Iris pigment epithelial cell (primary cell): ENCODE data around the gene MSMP.

Experiments used
- DNase-seq: peaks from one replicate; pipeline ENCODE4 v3.0.0-alpha.2; 2011; ENCODE audit warnings: low read depth

Gene MSMP

GRCh38 chr9:35719546-35719945 is 34.5 kb downstream of the MSMP start:
- DNase-seq: no peak

DNA sequence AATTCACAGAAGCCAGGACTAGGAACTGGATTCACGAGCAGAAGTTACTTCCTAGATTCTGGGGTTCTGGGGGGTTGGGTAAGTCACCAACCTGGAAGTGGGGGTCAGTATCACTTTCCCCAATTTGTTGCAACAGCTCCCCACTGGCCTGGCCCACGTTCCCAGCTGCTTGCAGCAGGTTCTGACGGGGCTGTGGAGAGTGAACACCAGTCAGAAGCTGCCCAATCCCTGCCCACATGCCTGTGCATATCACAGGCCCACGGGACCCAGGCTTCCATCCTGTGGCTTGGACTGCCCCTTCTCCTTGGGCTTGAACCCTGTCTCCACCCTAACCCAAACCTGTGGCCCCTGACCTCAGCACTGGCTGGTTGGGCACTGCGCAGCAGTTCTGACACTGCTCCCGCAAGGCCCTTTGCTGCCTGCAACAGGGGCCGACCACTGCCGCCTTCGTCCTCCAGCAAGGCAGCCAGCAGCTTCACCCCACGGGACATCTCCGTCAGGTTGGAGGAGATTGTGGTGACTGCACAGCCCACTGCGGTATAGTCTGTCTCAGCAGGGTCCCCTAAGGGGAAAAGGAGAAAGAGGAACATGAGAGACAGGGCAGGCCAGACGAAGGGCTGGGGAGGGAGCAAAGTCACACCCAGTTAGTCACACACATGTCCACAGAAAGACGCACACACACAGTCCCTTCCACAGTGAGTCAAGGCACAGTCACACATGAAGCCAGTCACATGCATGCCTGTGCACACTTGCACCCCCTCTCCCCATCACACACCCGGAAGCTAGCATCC is 35.2 kb downstream of the MSMP start:
- no peak for DNase-seq

DNA sequence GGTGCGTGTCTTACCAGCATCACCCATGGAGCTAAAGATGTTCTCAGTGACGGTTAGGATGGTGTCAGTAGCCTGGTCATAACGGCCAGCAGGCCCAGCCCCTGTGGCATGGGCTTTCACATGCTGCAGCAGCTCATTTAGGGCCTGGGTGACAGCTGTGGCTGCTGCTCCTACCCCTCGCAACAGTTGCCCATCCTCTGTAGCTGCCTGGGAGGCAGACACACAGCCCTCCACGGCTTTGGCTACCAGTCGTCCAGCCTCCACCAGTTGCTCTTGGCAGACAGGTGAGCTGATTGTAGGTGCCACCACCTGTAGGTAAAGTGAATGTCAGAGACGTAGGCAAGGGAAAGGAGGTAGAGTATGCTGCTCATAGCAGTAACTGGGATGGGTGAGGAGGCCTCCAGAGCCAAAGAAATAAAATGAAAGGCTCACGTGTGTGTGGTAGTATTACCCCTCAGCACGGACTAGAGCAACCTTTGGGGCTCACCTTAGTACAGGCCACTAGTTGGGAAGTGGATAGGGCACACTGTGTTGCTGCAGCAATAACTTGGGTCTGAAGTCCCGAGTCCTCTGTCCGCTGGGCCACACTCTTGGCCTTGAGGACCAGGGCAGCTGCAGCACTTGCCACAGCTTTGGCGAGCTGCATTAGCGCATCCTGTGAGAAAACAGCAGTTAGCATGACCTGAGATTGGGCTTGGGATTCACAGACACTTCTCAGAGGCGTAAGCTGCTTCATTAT is 36.8 kb downstream of the MSMP start:
- no peak for DNase-seq

DNA sequence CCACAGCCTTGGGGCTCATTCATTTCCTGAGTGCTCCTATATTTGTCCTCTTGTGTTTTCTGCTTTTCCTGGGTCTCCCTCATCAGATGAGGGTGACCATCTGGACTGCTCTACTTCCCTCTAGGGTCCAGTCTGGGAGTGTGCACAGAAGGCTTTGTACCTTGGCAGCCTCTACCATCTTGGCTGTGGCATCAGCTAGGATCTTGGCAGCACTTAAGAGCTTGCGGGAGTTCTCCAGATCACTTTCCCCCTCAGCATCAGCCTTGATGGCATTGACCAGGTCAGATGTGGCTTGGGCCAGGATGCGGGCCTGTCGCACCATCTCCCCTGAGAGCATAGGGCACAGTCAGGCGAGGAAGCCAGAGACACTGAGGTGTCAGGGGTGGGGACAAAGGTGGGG is 37.8 kb downstream of the MSMP start:
- DNase-seq: no peak

DNA sequence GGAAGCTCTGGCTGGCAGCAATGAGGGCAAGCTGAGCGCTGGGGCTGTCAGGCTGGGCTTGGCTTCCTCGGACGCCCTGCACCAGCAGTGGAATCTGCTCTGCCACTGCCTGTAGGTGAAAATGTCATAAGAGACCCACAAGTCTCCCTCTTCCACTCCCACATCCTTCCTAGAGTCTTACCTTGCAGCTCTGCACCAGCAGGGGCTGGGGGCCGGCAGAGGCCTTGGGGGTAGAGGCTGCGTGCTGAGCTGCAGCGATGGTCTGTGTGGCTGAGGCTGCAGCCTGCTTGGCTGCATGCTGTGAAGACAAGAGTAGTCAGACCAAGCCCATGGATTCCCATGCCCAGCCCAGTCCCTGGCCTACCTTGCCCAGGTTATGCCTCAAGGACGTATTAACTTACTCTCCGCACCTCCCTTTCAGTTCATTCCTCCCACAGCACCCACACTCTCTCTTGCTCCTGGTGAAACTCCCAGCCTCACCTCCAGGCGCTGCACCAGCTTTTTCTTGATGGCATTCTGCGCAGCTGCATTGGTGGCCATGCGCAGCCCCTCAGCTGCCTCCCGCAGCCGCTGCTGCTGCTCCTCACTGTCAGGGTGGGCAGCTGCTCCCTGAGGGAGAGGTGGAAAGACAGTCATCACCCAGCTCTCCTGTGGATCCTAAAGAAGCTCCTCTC is 39.4 kb downstream of the MSMP start:
- DNase-seq: no peak

DNA sequence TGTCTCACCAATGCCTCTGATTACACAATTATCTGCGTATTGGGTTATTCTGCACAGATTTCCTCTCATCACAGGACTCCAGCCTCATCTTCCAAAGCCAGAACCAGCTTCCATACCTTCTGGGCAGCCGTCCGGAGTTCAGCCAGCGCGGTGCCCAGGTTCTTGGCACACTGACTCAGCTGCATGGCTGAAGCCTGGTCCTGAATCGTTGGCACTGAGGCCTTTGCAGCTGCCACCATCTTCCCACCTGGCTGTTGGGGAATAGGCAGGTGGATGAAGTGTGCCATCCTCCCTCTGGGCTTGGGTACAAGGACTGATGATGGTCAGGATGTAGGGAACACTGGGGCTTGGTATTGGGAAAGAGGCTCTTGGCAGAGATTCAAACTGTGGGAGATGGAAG is 40.0 kb downstream of the MSMP start:
- DNase-seq: no peak

DNA sequence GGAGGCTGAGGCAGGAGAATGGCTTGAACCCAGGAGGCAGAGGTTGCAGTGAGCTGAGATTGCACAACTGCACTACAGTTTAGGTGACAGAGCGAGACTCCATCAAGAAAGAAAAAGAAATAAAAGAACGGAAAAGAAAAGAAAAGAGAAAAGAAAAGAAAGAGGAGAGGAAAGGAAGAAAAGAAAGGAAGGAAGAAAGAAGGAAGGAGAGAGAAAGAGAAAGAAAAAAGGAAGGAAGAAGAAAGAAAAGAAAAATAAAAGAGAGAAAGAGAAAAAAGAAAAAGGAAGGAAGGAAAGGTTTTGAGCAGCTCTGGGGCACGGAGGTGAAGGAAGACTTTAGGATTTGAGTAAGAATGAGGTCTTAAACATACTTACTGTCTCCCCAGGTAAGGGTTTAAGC is 40.5 kb downstream of the MSMP start:
- no peak for DNase-seq

GRCh38 chr9:35712762-35713400 is 41.2 kb downstream of the MSMP start:
- no peak for DNase-seq

DNA sequence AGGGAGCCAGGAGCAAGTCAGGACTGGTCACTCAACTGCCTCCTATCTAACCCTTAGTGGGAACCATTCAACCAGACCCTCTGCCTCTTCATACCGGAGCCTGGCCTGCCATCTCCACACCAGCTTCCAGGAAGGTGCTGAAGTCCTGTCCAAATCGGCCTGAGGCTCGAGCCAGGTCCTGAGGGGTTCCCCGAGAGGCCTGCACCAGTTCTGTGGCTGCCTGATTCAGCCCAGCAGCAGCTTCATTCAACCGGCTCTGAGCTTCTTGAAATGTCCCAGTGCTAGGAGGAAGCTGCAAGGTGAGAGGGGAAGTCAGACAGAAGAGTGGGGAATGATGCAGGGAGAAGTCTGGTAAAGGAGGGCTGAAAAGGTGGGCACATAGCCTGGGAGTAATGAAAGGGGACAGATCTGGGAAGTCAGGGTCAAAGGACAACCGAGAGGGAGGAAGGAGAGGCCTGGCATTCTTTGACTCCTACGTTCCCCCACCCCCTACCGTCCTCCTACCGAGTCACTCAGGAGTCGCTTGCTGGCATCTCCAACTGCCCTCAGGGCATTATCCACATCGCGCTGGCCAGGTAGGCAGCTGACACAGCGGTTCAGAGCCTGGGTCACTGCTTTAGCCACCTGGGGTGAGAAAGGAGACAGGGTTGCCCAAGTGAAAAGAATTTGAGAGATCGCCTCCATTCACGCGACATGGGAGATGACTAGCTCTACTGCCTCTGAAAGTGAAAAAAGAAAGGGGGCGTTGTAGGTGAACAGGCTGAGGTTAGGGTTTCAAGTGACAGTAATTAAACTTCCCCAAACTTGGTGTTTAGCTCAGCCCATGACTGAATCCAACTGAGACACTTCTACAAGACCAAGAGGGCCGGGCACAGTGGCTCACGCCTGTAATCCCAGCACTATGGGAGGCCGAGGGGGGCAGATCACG is 42.3 kb downstream of the MSMP start:
- no peak for DNase-seq

- DNase-seq: no peak
Observed at GRCh38 chr9:35710818-35711500, 43.1 kb downstream of the MSMP start.

DNA sequence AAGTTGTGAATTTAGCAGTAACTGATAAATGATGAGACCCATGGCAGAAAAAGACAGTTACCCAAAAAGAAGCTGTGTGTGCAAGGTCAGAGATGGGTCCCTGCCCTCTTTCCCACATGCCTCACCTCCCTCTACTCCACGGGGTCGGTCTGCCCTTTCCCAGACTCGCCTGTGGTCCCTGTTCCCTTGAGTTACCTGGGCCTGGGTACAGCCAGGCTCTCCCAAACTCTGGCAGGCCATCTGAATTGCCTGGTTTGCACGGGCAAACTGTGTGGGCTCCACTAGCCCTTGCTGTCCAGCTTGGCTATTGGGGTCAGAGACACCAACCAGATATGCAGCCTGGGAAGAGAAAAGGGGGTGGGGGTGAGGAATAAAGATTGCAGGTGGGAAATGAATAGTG is 45.9 kb downstream of the MSMP start:
- no peak for DNase-seq

DNA sequence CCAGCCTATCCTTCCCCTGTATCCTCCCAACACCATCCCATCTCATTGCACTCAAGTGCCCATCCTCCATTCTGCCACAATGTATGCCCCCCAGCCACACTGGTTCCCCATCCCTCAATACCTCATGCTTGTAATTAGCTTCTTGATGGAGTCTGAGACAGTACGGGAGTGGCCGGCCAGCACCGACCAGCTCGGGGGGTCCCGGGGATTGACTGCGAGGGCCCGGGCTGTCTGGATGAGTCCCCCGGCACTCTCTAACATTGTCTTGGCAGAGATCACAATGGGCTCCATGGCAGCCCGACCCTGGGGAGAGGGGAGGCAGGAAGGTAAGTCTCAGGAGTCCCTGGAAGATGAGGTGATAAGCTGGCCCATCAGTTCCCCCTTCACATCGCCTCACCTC is 47.1 kb downstream of the MSMP start:
- no peak for DNase-seq

DNA sequence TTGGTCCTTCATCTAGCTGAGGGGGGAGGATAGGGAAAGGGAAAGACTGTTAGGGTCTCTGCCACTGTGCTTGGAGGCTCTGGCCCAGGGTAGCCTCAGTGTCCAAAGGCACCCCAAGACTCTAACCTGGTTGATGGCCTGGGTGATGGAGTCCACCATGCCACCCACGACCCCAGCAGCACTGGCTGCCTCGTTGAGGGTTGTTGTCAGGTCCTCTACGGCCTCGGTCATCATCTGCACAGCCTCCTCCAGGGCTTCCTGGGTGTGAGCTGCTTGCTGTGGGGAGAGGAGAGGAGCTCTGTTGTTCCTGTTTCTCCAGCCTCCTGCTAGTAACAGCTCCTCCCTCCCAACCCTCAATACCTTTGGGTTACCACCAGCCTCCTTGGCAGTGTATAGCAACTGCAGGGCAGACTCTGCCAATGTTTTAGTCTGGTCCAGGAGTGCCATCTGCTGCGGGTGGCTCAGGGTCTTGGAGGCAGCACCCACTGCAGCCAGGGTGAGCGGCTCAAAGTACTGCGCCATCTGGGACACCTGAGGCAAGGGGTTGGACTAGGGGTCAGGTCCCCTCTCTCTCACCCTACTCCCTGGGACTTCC is 48.1 kb downstream of the MSMP start:
- no peak for DNase-seq

DNA sequence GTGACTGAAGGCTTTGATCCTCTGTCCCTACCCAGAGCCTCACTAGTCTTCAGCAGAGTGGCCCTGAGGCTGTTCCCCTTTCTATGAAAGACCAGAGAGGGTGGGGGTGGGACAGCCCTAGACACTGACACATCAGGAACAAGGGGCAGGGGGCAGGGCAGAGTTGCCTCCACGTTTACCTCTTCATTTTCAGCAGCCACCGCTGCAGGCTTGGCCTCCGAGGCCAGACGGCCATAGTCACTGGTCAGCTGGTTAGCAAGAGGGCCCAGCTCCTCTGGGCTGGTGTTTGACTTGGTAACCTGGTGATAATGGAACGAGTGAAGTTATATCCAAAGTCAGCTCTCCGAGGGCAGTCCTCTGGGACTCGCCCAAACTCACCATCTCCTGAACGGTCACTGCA is 48.7 kb downstream of the MSMP start:
- no peak for DNase-seq

DNA sequence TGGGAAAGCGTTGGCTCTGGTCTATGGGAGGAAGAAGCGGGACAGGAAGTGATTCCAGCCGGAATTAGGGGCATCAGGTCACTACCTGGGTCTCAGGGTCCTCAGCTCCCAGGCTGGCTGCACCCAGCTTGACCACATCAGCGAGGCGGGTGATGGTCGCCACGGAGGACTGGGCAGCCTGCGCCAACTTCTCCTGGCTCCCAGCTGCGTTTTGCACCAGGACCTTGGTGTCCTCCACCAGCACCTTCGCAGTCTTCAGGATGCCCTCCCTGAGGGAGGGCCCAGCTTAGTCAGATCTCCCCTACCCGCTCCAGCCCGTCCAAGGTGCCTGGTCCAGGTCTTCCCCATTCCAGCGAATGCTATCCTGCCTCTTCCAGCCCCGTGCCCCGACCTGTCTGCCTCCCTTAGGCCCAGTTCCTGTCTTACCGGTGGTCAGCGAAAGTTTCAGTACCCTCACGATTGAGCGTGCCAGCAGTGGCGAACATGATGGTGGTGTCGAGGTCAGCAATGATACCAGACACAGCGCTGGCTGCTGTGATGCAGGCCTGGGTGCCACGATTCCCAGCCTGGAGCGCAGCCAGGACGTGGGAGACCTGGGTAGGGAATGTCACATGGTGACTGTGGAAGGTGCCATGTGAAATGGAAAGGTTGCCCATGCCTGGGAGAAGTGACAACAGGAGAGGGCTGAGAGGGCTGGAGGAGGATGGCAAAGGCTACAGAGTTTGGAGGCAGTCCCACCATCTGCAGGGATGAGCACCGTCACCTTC is 50.0 kb downstream of the MSMP start:
- no peak for DNase-seq
